HUES48 (cell line): ENCODE measurements around the gene SMIM33.
A peak's percentile ranks its signal among the peaks of the same experiment; 100 is the strongest.
"Not testable (repeated sequence)": the region's sequence is repeated elsewhere in the genome, so short reads cannot be mapped to it uniquely, and the experiment has no call there.

Source experiments
- H3K27ac ChIP-seq: one replicate; pipeline ENCODE4 v1.7.0; 2013; ENCODE audit warnings: low read depth, low read length, inconsistent platforms
- H3K27me3 ChIP-seq: 2 replicates; pipeline ENCODE4 v1.6.1; 2013; ENCODE audit warnings: mild to moderate bottlenecking, low read length; ENCODE audit not compliant: control insufficient read depth, insufficient read depth
- H3K36me3 ChIP-seq: 2 replicates; pipeline ENCODE4 v1.6.1; 2013; ENCODE audit warnings: low read length; ENCODE audit not compliant: control insufficient read depth, insufficient read depth
- H3K4me1 ChIP-seq: 2 replicates; pipeline ENCODE4 v1.6.1; 2013; ENCODE audit warnings: mild to moderate bottlenecking, low read length; ENCODE audit not compliant: control insufficient read depth, insufficient read depth
- H3K4me3 ChIP-seq: 2 replicates; pipeline ENCODE4 v1.5.1; 2013; ENCODE audit warnings: mild to moderate bottlenecking, low read depth, low read length
- H3K9ac ChIP-seq: 2 replicates; pipeline ENCODE4 v1.6.1; 2013; ENCODE audit warnings: mild to moderate bottlenecking, low read depth, low read length, moderate library complexity
- H3K9me3 ChIP-seq: 2 replicates; pipeline ENCODE4 v1.6.1; 2013; ENCODE audit warnings: low read length; ENCODE audit not compliant: control insufficient read depth, insufficient read depth

SMIM33 gene

DNA sequence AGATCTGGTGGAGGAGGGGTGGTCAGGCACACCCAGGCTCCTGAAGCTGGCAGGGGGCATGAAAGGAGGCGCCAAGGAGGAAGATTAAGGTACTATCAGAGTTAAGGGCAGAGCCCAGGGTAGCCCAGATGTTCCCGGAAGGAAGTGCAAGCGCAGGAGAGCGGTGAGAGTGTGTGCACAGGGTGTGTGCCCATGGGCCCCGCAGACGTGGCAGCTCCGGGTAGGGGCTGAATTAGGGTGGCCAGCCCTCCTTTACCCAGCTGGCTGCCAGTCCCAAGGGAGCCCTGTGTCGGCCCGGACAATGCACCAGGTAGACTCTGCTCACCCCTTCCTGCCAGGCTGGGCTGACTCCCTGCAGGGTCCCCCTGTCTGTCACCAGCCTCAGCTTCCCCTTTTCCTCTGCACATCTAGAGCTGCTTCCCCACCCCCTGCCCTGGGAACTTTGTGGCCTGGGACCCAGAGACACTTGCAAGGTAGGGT, at the start of gene SMIM33:
Gene SMIM33 (plus strand): TSS at position 184 of the 480 bp plus-strand sequence. CDS start 118 bp downstream, at position 302.
- Histone ChIP-seq H3K4me3 (no peak within 1 kb of the TSS), H3K4me1 (peaks cover 22% of the 10 kb centered on the region), H3K27ac (no peak within 1 kb of the TSS), H3K9me3 (no peaks in the 10 kb centered on the region), H3K9ac (no peak within 1 kb of the TSS), H3K36me3 (no peaks in the 10 kb centered on the region), H3K27me3 (no peaks in the 10 kb centered on the region)

DNA sequence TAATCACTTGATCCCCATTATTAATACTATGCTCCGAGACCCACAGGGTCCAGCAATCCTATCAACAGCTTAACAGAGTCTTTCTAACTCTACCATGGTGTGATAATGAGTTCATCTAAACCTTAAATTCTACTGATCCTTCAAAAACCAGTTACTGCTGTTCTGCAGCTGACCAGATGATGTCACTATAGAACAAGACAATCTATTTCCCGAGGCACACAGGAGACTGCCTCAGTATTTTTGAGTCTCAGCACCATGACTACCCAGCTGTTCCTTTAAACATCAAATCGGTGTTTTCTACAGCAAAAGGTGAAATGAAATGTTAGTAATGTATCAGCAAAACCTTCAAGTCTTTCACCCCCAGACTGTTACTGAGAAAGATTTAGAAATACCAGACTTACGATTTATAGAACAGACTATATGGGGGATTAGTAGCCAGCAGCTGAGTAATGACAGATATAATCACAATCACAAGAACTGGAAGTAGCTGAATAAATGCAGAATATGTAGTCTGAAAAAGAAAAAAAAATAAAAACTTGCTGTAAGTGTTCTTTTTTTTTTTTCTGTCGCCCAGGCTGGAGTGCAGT, 48.4 kb upstream of the SMIM33 start:
- Histone ChIP-seq H3K27ac (no peak overlapping the region), H3K9me3 (no peaks in the 10 kb centered on the region), H3K36me3 (peaks cover 69% of the 10 kb centered on the region), H3K4me3 (no peak overlapping the region), H3K27me3 (no peaks in the 10 kb centered on the region), H3K9ac (no peak overlapping the region), H3K4me1 (peaks cover 14% of the 10 kb centered on the region)

DNA sequence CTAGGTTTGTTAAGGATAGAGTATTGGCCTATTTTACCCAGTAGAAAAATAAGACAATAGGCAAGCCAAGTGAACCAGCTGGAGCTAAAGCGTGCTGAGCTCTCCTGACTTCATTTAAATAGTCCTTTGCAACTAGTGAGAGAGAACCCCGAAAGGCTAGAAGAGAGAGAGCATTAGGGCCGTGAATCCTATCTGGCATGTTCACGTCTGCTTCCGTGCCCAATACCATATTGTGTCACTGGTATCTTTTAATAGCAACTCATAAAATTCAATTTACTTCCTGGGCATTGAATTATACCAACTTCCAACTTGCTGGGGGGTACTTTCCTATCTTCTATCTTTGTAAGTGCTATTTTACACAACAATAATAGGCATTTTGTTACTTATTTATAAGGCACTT, 45.3 kb upstream of the SMIM33 start:
- no peak overlapping the region for H3K9ac ChIP-seq
- no peak overlapping the region for H3K27ac ChIP-seq
- no peak overlapping the region for H3K4me3 ChIP-seq
- no peaks in the 10 kb centered on the region for H3K27me3 ChIP-seq
- H3K9me3 ChIP-seq = no peaks in the 10 kb centered on the region
- H3K36me3 ChIP-seq = peaks cover 65% of the 10 kb centered on the region
- H3K4me1 ChIP-seq = 0 out of 2 replicates have a peak, but pooled peaks cover under 1% of the 10 kb centered on the region

DNA sequence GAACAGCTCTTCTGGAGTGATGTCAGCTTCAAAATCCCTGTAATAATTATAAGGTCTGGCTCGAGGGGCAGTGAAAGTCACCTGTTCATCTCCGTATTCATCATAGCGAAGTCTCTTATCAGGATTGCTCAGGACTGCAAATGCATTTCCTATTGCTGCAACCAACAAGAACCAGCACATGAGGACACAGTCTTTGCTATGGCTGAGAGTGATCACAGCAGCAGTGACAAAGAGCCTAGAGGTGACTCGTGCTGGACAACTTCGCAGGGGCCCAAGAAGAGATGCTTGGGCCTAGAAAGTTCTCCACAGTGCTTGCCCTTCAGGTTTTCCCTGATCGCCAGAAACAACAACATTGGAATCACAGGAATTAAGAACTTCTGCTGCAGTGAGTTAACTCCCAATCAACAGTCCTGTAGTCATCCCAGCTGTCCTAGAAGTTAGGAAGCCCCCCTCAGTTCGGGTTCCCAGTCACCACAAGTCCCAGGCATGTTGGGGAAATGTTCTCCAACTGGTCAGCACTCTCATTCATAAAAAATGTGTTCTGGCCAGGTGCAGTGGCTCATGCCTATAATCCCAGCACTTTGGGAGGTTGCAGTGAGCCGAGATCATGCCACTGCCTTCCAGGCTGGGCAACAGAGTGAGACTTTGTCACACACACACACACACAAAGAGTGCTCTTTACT, 44.5 kb upstream of the SMIM33 start:
- Histone ChIP-seq H3K27me3 (no peaks in the 10 kb centered on the region), H3K4me1 (no peaks in the 10 kb centered on the region), H3K36me3 (peaks cover 62% of the 10 kb centered on the region), H3K4me3 (no peak overlapping the region), H3K9me3 (no peaks in the 10 kb centered on the region), H3K27ac (no peak overlapping the region), H3K9ac (no peak overlapping the region)

DNA sequence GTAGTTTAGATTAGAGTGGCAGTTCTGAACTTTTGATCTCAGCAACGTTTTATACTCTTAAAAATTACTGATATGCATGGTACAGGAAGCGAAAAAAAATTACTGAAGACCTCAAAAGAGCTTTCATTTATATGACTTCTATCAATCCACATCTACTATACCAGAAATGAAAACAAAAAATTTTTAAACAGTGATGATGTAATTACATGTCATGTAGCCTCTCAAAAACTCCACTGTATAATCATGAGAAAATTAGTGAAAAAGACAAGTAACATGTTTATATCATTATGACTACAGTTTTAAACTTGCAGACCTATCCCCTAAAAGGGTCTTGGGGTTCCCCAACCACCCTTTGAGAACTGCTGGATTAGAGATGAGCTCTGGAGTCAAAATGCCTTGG, 40.8 kb upstream of the SMIM33 start:
- Histone ChIP-seq H3K27me3 (no peaks in the 10 kb centered on the region), H3K4me1 (no peaks in the 10 kb centered on the region), H3K9me3 (no peaks in the 10 kb centered on the region), H3K9ac (no peak overlapping the region), H3K36me3 (peaks cover 67% of the 10 kb centered on the region), H3K4me3 (no peak overlapping the region), H3K27ac (no peak overlapping the region)

DNA sequence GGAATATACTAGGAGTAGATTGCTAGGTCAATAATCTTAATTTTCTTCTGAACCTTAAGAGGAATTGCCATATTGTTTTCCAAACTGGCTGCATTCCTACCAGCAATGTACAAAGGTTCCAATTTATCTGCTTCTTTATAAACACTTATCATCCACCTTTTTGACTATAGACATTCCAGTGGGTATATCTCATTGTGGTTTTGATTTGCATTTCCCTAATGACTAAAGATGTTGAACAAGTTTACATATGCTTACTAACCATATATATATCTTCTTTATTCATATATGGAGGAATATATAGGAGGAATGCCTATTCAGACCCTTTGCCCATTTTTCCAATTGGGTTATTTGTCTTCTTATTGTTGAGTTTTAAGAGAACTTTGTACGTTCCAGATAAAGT, 39.1 kb upstream of the SMIM33 start:
- H3K27me3 ChIP-seq = no peaks in the 10 kb centered on the region
- peaks cover 64% of the 10 kb centered on the region for H3K36me3 ChIP-seq
- no peak overlapping the region for H3K9ac ChIP-seq
- H3K4me1 ChIP-seq = no peaks in the 10 kb centered on the region
- H3K9me3 ChIP-seq = no peaks in the 10 kb centered on the region
- H3K27ac ChIP-seq = no peak overlapping the region
- no peak overlapping the region for H3K4me3 ChIP-seq

DNA sequence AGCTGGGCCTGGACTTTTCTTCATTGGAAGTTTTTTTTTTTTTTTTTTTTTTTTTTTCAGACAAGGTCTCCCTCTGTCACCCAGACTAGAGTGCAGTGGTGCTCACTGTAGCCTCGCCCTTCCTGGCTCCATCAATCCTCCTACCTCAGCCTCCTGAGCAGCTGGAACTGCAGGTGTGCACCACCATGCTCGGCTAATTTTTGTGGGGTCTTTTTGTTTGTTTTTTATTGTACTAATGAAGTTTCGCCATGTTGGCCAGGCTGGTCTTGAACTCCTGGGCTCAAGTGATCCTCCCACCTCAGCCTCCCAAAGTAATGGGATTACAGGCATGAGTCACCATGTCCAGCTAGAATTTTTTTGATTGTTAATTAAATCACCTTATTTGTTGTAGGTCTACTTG, 35.1 kb upstream of the SMIM33 start:
- Histone ChIP-seq H3K4me1 (peaks cover 8% of the 10 kb centered on the region), H3K9me3 (no peaks in the 10 kb centered on the region)

DNA sequence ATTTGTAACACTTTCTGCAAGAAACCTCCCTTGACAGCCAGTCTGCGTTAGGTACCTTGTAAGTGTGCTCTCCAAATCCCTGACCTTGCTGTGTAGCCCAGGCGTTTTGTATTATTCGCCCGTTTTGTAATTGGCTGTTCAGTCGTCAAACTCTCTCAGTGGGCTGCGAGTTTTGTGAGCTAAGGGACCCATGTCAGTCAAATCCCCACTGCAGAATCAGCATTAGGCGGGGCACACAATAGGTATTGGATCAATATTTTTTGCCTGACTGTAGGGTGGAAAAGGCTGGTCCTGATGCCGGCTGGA, 32.1 kb upstream of the SMIM33 start:
- H3K9ac ChIP-seq = no peak overlapping the region
- H3K4me1 ChIP-seq = peaks cover 8% of the 10 kb centered on the region
- peaks cover 27% of the 10 kb centered on the region for H3K36me3 ChIP-seq
- no peak overlapping the region for H3K27ac ChIP-seq
- peak overlapping the region; percentile 90 for H3K4me3 ChIP-seq
- H3K9me3 ChIP-seq = no peaks in the 10 kb centered on the region
- no peaks in the 10 kb centered on the region for H3K27me3 ChIP-seq

More for the DNA sequence above, 35.1 kb upstream of the SMIM33 start:
- H3K36me3 ChIP-seq = peaks cover 43% of the 10 kb centered on the region
- no peaks in the 10 kb centered on the region for H3K27me3 ChIP-seq
- no peak overlapping the region for H3K27ac ChIP-seq
- H3K9ac ChIP-seq = no peak overlapping the region
- H3K4me3 ChIP-seq = no peak overlapping the region

DNA sequence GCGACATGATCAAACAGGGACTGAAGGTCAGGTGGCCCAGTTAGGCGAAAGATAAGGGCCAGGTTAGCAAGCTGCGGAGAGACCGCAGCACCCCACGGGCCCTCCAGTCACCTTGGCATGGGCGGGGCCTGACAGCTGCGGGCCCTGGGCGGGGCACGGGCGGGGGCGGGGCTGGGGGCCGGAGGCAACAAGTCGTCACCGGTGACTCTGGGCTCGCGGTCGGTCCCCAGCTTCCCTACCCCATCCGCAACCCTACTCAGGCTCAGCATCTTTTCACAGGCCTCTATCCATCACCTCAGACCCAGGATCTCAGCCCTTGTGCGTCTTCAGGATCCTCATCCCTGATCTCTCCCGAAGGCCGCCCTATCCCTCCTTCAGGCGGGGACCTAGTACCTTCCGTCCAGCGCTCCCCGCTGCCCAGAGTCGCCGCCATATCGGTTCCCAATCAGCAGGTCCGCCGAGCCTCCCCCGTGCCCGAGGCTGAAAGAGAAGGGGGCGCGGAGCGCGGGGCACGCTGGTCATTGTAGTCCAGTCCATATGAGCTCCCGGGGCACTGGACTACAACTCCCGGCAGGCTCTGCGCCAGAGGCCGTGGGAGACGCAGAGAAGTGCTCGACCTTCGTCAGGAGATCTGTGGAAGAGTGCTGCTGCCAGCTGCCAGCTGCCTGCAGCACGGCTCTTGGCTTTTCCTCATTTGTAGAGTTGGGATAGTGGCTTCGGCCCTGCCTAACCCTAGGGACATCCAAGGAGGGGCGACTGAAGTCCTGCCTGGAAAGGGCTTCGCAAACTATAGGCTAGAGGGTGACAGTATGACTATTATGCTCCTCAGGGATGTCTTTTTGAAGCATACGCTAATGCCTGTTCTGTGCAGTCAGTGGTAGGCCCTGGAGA, 31.5 kb upstream of the SMIM33 start, which contains the start of gene DNAJC18:
Gene DNAJC18 (minus strand): TSS at position 513 of the 891 bp plus-strand sequence. CDS start 80 bp downstream, at position 433.
- H3K9me3 ChIP-seq = no peaks in the 10 kb centered on the region
- H3K36me3 ChIP-seq = peaks cover 22% of the 10 kb centered on the region
- peak within 1 kb of the TSS; percentile 89 for H3K9ac ChIP-seq
- H3K27ac ChIP-seq = peak within 1 kb of the TSS; percentile 90
- H3K4me1 ChIP-seq = peaks cover 8% of the 10 kb centered on the region
- peak within 1 kb of the TSS; percentile 90 for H3K4me3 ChIP-seq
- H3K27me3 ChIP-seq = no peaks in the 10 kb centered on the region

DNA sequence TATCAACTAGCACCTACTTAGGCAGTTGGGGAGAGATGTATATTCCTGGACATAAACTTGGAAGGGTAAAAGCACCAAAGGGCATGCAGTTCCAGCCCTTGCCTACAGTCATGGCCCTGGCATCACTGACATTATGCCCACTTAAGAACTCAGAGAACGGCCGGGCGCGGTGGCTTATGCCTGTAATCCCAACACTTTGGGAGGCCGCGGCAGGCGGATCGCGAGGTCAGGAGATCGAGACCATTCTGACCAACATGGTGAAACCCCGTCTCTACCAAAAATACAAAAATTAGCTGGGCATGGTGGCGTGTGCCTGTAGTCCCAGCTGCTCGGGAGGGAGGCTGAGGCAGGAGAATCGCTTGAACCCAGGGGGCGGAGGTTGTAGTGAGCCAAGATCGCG, 30.4 kb upstream of the SMIM33 start:
- H3K27ac ChIP-seq, H3K9me3 ChIP-seq, H3K9ac ChIP-seq, H3K4me3 ChIP-seq, H3K27me3 ChIP-seq, H3K4me1 ChIP-seq: not testable (repeated sequence)
- H3K36me3 ChIP-seq = peaks cover 16% of the 10 kb centered on the region
